ENCODE results near the gene PTPRS.
"Not testable (repeated sequence)": the region's sequence is repeated elsewhere in the genome, so short reads cannot be mapped to it uniquely, and the experiment has no call there.

The PTPRS gene

GRCh38 chr19:5340637-5341447, at the start of gene PTPRS:
PTPRS (minus strand) TSS chr19:5340812; CDS start chr19:5286140, 54,672 bp downstream.
- peak within 1 kb of the TSS; percentile 39; the same call in 1 of the 2 replicates for H3K4me3 ChIP-seq (ENCODE audit: low read length)
- no peak for TF ChIP-seq ZNF274 (IDR thresholded peaks at IDR 0.05; ENCODE audit: low read depth, low read length)

GRCh38 chr19:5389353-5389752, 48.7 kb upstream of the PTPRS start:
- TF ChIP-seq ZNF274 (IDR thresholded peaks at IDR 0.05; ENCODE audit: low read depth, low read length) = no peak

GRCh38 chr19:5387472-5387871, 46.9 kb upstream of the PTPRS start:
- no peak overlapping the region for H3K4me3 ChIP-seq (ENCODE audit: low read length)
- TF ChIP-seq ZNF274 (IDR thresholded peaks at IDR 0.05; ENCODE audit: low read depth, low read length) = no peak

More at GRCh38 chr19:5389353-5389752, 48.7 kb upstream of the PTPRS start:
- H3K4me3 ChIP-seq (ENCODE audit: low read length) = no peak overlapping the region

- H3K4me3 ChIP-seq (ENCODE audit: low read length) = no peak overlapping the region
- no peak for TF ChIP-seq ZNF274 (IDR thresholded peaks at IDR 0.05; ENCODE audit: low read depth, low read length)
These were observed 46.2 kb upstream of the PTPRS start for GRCh38 chr19:5386841-5387240.

GRCh38 chr19:5381197-5381596, 40.6 kb upstream of the PTPRS start:
- not testable (repeated sequence) for H3K4me3 ChIP-seq (ENCODE audit: low read length)

- H3K4me3 ChIP-seq (ENCODE audit: low read length) = no peak overlapping the region
- no peak for TF ChIP-seq ZNF274 (IDR thresholded peaks at IDR 0.05; ENCODE audit: low read depth, low read length)
These were observed 39.8 kb upstream of the PTPRS start for GRCh38 chr19:5380215-5380919.

GRCh38 chr19:5376928-5377327, 36.3 kb upstream of the PTPRS start:
- H3K4me3 ChIP-seq (ENCODE audit: low read length) = no peak overlapping the region
- no peak for TF ChIP-seq ZNF274 (IDR thresholded peaks at IDR 0.05; ENCODE audit: low read depth, low read length)

- TF ChIP-seq ZNF274 (IDR thresholded peaks at IDR 0.05; ENCODE audit: low read depth, low read length) = no peak
- no peak overlapping the region for H3K4me3 ChIP-seq (ENCODE audit: low read length)
These were observed 32.1 kb upstream of the PTPRS start for GRCh38 chr19:5372572-5373200.

GRCh38 chr19:5369962-5370367, 29.4 kb upstream of the PTPRS start:
- H3K4me3 ChIP-seq (ENCODE audit: low read length) = no peak overlapping the region
- no peak for TF ChIP-seq ZNF274 (IDR thresholded peaks at IDR 0.05; ENCODE audit: low read depth, low read length)

- no peak for TF ChIP-seq ZNF274 (IDR thresholded peaks at IDR 0.05; ENCODE audit: low read depth, low read length)
- H3K4me3 ChIP-seq (ENCODE audit: low read length) = no peak overlapping the region
These were observed 28.7 kb upstream of the PTPRS start for GRCh38 chr19:5369304-5369703.

- H3K4me3 ChIP-seq (ENCODE audit: low read length) = no peak overlapping the region
- TF ChIP-seq ZNF274 (IDR thresholded peaks at IDR 0.05; ENCODE audit: low read depth, low read length) = no peak
These were observed 27.0 kb upstream of the PTPRS start for GRCh38 chr19:5367530-5368133.

- no peak for TF ChIP-seq ZNF274 (IDR thresholded peaks at IDR 0.05; ENCODE audit: low read depth, low read length)
- no peak overlapping the region for H3K4me3 ChIP-seq (ENCODE audit: low read length)
These were observed 25.3 kb upstream of the PTPRS start for GRCh38 chr19:5365905-5366304.

GRCh38 chr19:5364674-5365073, 24.1 kb upstream of the PTPRS start:
- no peak for TF ChIP-seq ZNF274 (IDR thresholded peaks at IDR 0.05; ENCODE audit: low read depth, low read length)

GRCh38 chr19:5361839-5362238, 21.2 kb upstream of the PTPRS start:
- H3K4me3 ChIP-seq (ENCODE audit: low read length) = not testable (repeated sequence)

More at GRCh38 chr19:5364674-5365073, 24.1 kb upstream of the PTPRS start:
- no peak overlapping the region for H3K4me3 ChIP-seq (ENCODE audit: low read length)

Data from GM08714 (cell line).